GM21381 (cell line): ENCODE results near the gene RASGEF1C.
"Not testable (repeated sequence)": the region's sequence is repeated elsewhere in the genome, so short reads cannot be mapped to it uniquely, and the experiment has no call there.

ENCODE experiments used
- ATAC-seq: cut with Tn5 transposase; IDR thresholded peaks from one replicate; pipeline ENCODE4 v1.9.1; 2021; ENCODE audit warnings: mild to moderate bottlenecking, moderate library complexity; ENCODE audit not compliant: unreplicated experiment

The RASGEF1C gene

GRCh38 chr5:180211761-180212035 is 2.7 kb upstream of the RASGEF1C start:
- ATAC-seq = no peak

GRCh38 chr5:180210961-180211760 is 2.1 kb upstream of the RASGEF1C start:
- no peak for ATAC-seq

- not testable (repeated sequence) for ATAC-seq
These were observed 1.1 kb upstream of the RASGEF1C start for GRCh38 chr5:180210077-180210476.

DNA sequence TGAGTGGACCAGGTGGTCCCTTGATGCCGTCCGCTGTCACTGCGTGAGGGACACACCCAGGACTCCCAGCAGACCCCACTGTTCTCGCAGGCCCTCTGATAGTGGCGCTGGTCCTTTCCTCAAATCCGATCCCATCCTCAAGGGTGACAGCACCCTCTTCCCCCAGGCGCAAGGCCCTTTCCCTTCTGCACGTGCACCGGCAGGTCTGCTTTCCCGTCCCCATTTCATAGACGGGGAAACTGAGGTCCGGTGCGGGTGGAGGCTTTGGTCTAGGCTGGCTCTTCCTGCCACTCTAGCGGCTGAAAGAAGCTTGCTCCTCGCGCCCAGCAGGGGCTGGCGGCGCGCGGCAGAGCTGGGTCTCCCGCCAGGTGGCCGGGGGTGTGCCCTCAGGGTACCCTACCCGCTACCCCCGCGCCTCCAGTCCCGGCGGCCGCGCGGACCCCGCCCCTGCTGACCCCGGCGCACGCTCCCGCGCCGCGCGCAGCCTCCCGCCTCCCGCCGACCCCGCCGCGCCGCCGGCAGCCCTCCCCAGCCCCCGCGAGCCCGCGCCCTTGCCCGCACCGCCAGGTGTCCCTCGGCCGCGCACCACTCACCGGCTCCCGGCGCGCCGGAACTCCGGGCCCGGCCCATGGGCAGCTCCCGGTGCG is 453 bp downstream of the RASGEF1C start:
- ATAC-seq = peak; percentile 25

DNA sequence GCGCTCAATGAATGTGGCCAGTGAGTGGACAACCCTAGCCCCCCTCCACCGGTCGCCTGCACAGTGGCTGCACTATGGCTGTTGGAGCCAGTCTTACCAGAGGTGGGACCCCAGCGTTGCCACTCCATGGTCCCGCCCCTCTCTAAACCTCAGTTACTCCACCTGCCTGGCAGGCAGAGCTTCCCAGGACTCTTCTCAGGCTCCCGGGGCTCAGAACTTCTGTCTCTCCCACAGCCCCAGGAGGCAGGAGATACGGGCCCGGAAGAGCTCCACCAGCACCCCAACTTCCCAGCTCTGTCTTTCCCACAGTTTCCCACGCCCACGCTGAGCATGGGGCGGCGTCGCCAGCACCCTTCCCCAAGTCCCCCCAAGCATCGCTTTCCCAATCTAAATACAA is 975 bp downstream of the RASGEF1C start:
- ATAC-seq = no peak

GRCh38 chr5:180207593-180207992 is 1.4 kb downstream of the RASGEF1C start:
- ATAC-seq = no peak

DNA sequence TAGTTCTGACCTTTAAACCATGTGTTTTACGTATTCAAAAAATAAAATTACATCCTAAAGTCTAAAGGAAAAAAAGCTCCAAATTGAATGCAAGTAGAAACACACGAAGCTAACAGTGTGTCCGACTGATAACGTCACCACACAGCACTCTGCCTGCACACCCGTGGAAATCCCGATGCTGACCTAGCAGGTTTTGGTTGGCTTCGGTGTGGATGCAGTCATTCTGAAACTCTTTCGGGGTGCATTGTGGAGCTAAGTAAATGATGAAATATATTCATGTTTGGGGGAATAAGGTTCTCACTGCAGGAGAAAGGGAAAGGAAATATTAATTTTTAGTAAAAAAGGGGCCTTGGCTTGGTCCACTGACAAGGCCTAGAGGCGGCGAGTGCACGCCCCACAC is 2.0 kb downstream of the RASGEF1C start:
- no peak for ATAC-seq

- no peak for ATAC-seq
These were observed 3.1 kb downstream of the RASGEF1C start for GRCh38 chr5:180205916-180206315.

DNA sequence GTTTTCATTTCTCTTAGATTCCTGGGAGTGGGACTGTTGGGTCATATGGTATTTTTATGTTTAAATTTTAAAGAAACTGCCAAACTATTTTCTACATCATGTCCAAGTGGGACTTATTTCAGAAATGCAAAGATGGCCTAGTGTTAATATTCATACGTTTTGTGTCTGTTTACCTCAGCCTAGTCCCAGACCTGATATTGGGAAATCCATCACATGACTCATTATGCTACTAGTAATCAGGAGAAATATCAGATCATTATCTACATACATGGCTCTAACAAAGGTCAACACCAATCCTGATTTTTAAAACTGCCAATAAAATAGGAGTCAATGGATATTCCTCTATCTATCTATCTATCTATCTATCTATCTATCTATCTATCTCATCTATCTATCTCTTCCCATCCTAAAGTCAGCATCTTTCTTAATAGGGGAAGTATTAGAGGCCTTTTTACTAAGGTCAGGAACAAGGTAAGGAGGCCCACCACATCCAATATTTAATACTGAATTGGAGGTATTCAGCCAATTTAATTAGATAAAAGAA is 4.7 kb downstream of the RASGEF1C start:
- no peak for ATAC-seq

GRCh38 chr5:180202939-180203573 is 6.0 kb downstream of the RASGEF1C start:
- no peak for ATAC-seq

DNA sequence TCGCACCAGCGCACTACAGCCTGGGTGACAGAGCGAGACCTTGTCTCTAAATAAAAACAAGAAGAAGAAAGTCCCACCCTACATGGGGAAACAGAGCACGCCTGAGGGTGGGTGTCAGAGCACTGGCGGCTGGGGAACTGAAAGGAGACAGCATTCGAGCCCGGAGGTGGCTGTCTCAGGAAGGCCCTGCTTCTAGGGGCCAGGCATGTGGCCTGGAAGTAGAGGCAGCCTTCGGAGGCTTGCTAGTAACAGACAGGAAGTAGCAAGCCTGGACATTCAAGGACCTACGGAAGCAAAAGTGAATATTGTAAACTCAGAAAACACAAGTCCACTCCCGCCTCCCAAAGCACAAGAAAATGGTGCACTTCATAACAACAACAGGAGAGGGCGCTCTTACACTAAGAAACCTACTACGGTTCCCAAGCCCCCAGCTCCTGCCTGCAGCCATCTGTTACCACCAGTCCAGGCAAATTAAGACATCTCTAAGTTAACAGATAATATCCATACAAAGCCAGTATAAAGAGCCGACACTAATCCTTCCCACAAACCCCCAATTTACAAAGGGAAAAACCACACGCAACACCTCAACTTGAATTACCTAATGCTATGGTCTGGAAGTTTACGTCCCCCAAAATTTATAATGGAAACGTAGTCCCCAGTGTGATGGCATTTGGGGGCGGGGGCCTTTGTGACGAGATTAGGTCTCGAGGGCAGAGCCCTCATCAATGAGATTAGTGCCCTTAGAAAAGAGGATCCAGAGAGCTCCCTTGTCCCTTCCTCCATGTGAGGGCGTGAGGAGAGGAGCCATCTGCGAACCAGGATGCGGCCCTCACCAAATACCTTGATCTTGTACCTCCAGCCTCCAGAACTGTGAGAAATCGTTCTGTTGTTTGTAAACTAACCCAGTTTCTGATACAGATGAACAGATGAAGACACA is 7.7 kb downstream of the RASGEF1C start:
- ATAC-seq = no peak

- no peak for ATAC-seq
These were observed 9.6 kb downstream of the RASGEF1C start for GRCh38 chr5:180199390-180199789.

DNA sequence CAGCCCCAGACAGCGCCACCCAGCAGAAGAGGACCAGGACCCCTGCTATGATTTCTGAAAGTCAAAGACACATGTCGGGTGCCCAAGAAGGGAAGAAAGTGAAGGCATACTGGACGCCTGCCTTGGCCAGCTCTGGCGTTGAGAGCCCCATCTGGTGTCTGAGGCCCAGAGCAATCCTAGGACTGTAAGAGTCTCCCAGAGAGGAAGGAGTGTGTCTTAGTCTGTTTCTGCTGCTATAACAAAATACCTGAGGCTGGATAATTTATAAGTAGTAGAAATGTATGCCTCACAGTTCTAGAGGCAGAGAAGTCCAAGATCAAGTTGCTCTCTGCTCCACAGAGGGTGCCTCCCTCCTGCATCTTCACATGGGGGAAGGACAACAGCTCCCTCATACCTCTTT is 10.8 kb downstream of the RASGEF1C start:
- no peak for ATAC-seq

- ATAC-seq = no peak
These were observed 11.9 kb downstream of the RASGEF1C start for GRCh38 chr5:180197016-180197702.

GRCh38 chr5:180194410-180195345 is 14.3 kb downstream of the RASGEF1C start:
- no peak for ATAC-seq

DNA sequence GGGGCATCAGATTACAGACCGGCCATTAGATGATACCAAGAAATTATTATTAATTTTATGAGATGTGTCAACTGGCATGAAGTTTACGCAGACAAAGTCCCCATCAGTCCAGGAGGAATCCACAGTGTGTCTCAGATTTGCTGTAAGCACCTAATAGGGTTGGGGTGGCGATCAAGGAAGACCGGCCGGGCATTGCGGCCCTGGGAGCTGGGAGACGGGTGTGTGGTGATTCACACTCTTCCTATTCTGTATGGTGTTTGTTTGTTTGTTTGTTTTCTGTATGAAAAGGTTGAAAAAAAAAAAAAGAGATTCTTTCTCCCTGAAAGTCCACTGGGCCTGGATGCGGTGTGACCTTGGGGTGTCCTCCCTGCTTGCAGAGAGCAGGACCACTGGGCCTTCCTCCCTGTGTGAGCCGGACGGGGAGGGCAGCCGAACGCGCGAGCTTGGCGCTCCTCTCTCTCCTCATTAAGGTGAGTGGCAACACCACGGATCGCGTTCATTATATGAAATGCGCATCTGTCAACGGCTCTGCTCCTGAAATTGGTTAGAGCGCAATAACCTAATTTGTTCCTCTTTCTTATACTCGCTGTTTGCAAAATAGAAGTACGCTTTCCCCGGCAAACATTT is 15.1 kb downstream of the RASGEF1C start:
- ATAC-seq = no peak

DNA sequence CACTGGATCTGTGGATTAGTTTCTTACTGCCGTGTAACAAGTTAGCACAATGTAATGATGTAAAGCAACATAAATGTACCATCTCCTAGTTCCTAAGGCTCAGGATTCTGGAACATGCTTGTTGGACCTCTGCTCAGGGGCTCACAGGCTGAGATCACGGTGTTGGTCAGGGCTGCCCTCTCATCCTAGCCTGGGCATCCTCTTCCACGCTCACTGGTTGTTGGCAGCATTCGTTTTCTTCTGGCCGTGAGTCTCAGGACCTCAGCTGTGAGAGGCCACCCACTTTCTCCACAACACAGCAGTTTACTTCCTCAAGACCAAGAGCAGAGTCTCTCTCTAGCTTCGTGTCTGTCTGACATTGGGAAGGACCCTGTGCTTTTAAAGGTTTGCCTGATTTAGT is 17.3 kb downstream of the RASGEF1C start:
- ATAC-seq = no peak

GRCh38 chr5:180187767-180188166 is 21.2 kb downstream of the RASGEF1C start:
- no peak for ATAC-seq

- ATAC-seq = no peak
These were observed 28.2 kb downstream of the RASGEF1C start for GRCh38 chr5:180180846-180181245.
